Stimulated activated CD4-positive, alpha-beta T cell treated with anti-CD3 and anti-CD28 coated beads, Interleukin-15, amount 100 ng/mL, for 48 hours (primary cell): ENCODE data around the gene NUP88.

ENCODE experiments used
- DNase-seq, 2 donors: peaks; one replicate each; pipeline ENCODE4 v3.0.0-alpha.2; 2020; ENCODE audit warnings: low read depth in 2 of 2

NUP88 gene

DNA sequence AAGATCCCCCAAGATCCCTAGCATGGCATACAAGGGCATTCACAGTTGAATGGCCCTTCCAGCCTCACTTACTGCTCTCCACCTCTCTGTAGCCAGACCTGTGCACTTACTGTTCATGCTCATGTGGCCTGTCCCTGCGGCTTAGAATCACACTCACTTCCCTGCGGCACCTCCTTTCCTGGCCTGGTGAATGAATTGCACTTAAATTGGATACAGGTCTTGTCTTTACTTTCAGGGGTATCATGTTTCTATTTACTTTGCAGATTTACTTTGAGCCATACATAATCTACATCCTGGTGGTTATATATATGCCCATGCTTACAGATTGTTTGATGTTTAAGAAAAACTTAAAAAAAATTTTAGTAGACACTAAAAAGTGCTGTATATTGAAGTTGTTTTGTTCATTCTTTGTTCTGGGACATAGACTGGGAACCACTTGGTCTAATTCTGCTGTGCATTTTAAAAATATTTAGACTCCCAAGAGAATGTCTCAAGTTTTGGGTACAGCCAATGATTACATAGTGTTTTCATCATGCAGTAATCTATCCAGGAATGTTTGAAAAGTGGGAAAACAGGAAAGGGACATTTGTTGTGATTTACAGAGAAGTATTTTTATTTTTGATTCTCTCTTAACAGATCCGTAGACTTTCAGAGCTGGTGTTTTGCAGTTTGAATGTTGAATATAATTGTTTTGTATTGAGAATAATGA lies 63.9 kb downstream of the NUP88 start:
- no peak for DNase-seq

DNA sequence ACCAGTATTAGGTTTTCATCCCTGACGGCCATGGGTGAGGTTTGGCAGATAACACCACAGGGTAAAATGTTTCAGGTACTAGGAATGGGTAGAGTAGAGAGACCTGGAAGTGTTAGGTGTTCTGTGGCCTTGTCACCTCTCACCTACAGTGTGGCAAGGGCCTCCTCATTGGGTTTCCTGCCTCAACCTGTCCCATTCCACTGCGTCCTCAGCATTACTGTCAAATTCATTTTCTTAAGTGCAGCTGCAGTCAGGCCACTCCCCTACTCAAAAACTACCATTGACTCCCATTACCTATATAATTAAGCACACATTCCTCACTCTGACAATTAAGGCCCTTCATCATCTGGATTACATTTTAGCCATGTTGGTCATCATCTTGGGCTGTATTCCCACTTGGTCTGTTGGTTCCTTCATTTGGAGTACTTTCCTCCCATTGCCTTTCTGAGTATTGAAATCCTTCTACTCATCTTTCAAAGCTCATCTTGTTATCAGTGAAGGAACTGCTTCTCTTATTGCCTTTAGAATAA lies 64.5 kb downstream of the NUP88 start:
- no peak for DNase-seq

DNA sequence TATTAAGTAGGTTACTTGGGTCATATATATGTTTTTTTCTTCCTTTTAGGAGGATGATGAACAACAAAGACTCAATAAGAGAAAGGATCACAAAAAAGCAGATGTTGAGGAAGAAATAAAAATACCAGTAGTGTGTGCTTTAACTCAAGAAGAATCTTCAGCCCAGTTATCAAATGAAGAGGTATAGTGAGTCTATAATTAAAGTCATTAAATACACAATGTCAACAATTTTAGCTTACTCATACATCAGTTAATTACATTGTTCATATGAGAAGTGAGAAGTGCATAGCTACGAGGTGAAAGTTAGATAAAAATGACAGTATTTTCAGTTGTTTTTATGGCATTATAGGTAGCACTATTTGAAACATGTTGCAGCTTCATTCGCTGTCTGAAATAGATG lies 65.2 kb downstream of the NUP88 start:
- no peak for DNase-seq

DNA sequence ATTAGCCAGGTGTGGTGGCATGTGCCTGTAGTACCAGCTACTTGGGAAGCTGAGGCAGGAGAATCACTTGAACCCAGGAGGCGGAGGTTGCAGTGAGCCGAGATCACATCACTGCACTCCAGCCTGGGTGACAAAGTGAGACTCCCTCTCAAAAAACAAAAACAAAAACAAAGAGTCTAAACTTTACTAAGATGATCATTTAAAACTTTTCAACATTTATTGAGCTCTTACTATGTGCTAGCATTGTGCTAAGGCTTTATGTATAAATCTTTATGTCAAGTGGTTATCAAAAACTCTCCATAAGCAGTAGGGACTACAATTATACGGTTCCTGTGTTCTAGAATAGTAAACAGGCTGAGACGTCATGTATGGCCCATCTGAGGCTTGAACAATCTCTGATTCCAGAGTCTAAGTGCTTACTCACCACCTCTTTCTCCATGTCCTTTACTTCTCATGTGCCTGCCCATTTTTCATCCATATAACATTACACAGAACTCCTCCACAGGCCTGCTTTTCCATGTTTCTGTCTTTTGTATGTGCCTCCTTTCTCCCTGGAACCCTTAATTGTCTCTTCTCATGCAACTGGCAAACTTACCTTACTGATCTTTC lies 66.7 kb downstream of the NUP88 start:
- DNase-seq, result no peak

DNA sequence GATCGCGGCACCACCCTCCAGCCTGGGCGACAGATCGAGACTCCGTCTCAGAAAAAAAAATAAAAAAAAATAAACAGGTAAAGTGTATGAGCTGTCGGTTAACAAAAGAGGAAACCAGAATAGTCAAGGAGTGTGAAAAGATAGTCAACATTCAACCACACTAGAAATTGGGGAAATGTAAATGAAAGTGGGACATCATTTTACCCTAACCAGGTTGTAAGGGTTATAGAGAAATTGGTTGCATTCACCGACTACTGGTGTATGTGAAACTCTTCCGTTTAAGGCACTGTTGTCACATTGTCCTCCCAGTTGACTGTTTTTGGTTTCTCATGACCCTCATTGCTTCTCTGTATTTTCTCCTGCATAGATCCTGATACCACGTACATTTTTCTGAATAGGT lies 74.5 kb downstream of the NUP88 start:
- no peak for DNase-seq
